Ovary (tissue), 3 donors: ENCODE data around the gene TTLL5.

Experiments
- EP300 ChIP-seq: sonication (generic); formaldehyde crosslinking; IDR thresholded peaks from one replicate; pipeline ENCODE4 v1.6.1; 2017; ENCODE audit warnings: antibody characterized with exemption
- TF ChIP-seq, protein P1 (sequence below), 3 donors: fragments of 450-650 bp in 2 of 3; fragments of 200-600 bp in 1 of 3; IDR thresholded peaks; one replicate each; pipeline versions ENCODE4 v1.5.1 to v1.8.0; 2016 to 2022; ENCODE audit warnings: antibody characterized with exemption in 3 of 3, mild to moderate bottlenecking in 1 of 3
- donor health status: DM: no; HTN: no; CAD: no.

- TF ChIP-seq, protein P1, sequence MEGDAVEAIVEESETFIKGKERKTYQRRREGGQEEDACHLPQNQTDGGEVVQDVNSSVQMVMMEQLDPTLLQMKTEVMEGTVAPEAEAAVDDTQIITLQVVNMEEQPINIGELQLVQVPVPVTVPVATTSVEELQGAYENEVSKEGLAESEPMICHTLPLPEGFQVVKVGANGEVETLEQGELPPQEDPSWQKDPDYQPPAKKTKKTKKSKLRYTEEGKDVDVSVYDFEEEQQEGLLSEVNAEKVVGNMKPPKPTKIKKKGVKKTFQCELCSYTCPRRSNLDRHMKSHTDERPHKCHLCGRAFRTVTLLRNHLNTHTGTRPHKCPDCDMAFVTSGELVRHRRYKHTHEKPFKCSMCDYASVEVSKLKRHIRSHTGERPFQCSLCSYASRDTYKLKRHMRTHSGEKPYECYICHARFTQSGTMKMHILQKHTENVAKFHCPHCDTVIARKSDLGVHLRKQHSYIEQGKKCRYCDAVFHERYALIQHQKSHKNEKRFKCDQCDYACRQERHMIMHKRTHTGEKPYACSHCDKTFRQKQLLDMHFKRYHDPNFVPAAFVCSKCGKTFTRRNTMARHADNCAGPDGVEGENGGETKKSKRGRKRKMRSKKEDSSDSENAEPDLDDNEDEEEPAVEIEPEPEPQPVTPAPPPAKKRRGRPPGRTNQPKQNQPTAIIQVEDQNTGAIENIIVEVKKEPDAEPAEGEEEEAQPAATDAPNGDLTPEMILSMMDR (IDR thresholded peaks at IDR 0.05): no peak
- TF ChIP-seq EP300: no peak
Observed at GRCh38 chr14:75840911-75841310, 179.9 kb downstream of the TTLL5 start.
